ENCODE results near the gene INO80C.

The INO80C gene

GRCh38 chr18:35508030-35508429, 10.3 kb upstream of the INO80C start:
- Histone ChIP-seq H3K9me3 (replicated peaks; ENCODE audit: insufficient read depth, low read length) (no peaks in the 10 kb centered on the region), H3K36me3 (replicated peaks; ENCODE audit: insufficient read depth, low read length) (no peaks in the 10 kb centered on the region), H3F3A (ENCODE audit: insufficient read depth, low read length) (no peaks in the 10 kb centered on the region), H4K20me1 (ENCODE audit: insufficient read depth, low read length) (no peaks in the 10 kb centered on the region), H3K27ac (ENCODE audit: low read length) (no peak overlapping the region), H3K4me3 (ENCODE audit: low read length) (no peak overlapping the region), H2AFZ (ENCODE audit: low read length) (no peak overlapping the region), H3K9ac (ENCODE audit: low read length) (no peak overlapping the region), H3K4me2 (ENCODE audit: low read depth, low read length) (no peak overlapping the region), H3K9me2 (replicated peaks; ENCODE audit: insufficient read depth, low read length) (no peaks in the 10 kb centered on the region), H3K27me3 (replicated peaks; ENCODE audit: insufficient read depth, low read length) (no peaks in the 10 kb centered on the region), H3K79me2 (ENCODE audit: low read length) (no peaks in the 10 kb centered on the region), H3K4me1 (ENCODE audit: low read length) (peaks cover 11% of the 10 kb centered on the region)
- no peak for DNase-seq
- no peak for TF ChIP-seq EZH2phosphoT487 (IDR thresholded peaks at IDR 0.05; ENCODE audit: low read length)
- no peak for TF ChIP-seq EZH2 (optimal IDR thresholded peaks at IDR 0.05; ENCODE audit: low read depth, low read length)
- no peak for TF ChIP-seq CTCF (IDR thresholded peaks at IDR 0.05; ENCODE audit: low read length)

- Histone ChIP-seq H3K79me2 (ENCODE audit: low read length) (no peaks in the 10 kb centered on the region), H3K4me3 (ENCODE audit: low read length) (no peak overlapping the region), H3K9me2 (replicated peaks; ENCODE audit: insufficient read depth, low read length) (no peaks in the 10 kb centered on the region), H3K36me3 (replicated peaks; ENCODE audit: insufficient read depth, low read length) (no peaks in the 10 kb centered on the region), H2AFZ (ENCODE audit: low read length) (no peak overlapping the region), H3K4me1 (ENCODE audit: low read length) (peaks cover 11% of the 10 kb centered on the region), H3F3A (ENCODE audit: insufficient read depth, low read length) (no peaks in the 10 kb centered on the region), H3K9me3 (replicated peaks; ENCODE audit: insufficient read depth, low read length) (no peaks in the 10 kb centered on the region), H3K27ac (ENCODE audit: low read length) (no peak overlapping the region), H3K27me3 (replicated peaks; ENCODE audit: insufficient read depth, low read length) (no peaks in the 10 kb centered on the region), H4K20me1 (ENCODE audit: insufficient read depth, low read length) (no peaks in the 10 kb centered on the region), H3K9ac (ENCODE audit: low read length) (no peak overlapping the region), H3K4me2 (ENCODE audit: low read depth, low read length) (no peak overlapping the region)
- no peak for DNase-seq
- TF ChIP-seq EZH2phosphoT487 (IDR thresholded peaks at IDR 0.05; ENCODE audit: low read length) (no peak), EZH2 (optimal IDR thresholded peaks at IDR 0.05; ENCODE audit: low read depth, low read length) (no peak), CTCF (IDR thresholded peaks at IDR 0.05; ENCODE audit: low read length) (no peak)
Measured at GRCh38 chr18:35507623-35508022, 9.9 kb upstream of the INO80C start.

- Histone ChIP-seq H3K27ac (ENCODE audit: low read length) (no peak overlapping the region), H3K4me1 (ENCODE audit: low read length) (peaks cover 11% of the 10 kb centered on the region), H3K36me3 (replicated peaks; ENCODE audit: insufficient read depth, low read length) (no peaks in the 10 kb centered on the region), H3K4me3 (ENCODE audit: low read length) (no peak overlapping the region), H3K9ac (ENCODE audit: low read length) (no peak overlapping the region), H3K4me2 (ENCODE audit: low read depth, low read length) (no peak overlapping the region), H3K79me2 (ENCODE audit: low read length) (no peaks in the 10 kb centered on the region), H3K9me2 (replicated peaks; ENCODE audit: insufficient read depth, low read length) (no peaks in the 10 kb centered on the region), H4K20me1 (ENCODE audit: insufficient read depth, low read length) (no peaks in the 10 kb centered on the region), H2AFZ (ENCODE audit: low read length) (no peak overlapping the region), H3F3A (ENCODE audit: insufficient read depth, low read length) (no peaks in the 10 kb centered on the region), H3K9me3 (replicated peaks; ENCODE audit: insufficient read depth, low read length) (no peaks in the 10 kb centered on the region), H3K27me3 (replicated peaks; ENCODE audit: insufficient read depth, low read length) (no peaks in the 10 kb centered on the region)
- TF ChIP-seq EZH2phosphoT487 (IDR thresholded peaks at IDR 0.05; ENCODE audit: low read length) (no peak), CTCF (IDR thresholded peaks at IDR 0.05; ENCODE audit: low read length) (no peak), EZH2 (optimal IDR thresholded peaks at IDR 0.05; ENCODE audit: low read depth, low read length) (no peak)
- no peak for DNase-seq
Measured at GRCh38 chr18:35507192-35507591, 9.4 kb upstream of the INO80C start.
